Activated CD4-positive, alpha-beta T cell treated with anti-CD3 and anti-CD28 coated beads, Interleukin-2, amount 50 U/mL, for 4 hours (primary cell): ENCODE measurements around the gene CD274.
"Not testable (repeated sequence)": the region's sequence is repeated elsewhere in the genome, so short reads cannot be mapped to it uniquely, and the experiment has no call there.

Source experiments
- DNase-seq, 2 experiments: peaks; one replicate each; pipeline ENCODE4 v3.0.0-alpha.2; 2020

Gene CD274

DNA sequence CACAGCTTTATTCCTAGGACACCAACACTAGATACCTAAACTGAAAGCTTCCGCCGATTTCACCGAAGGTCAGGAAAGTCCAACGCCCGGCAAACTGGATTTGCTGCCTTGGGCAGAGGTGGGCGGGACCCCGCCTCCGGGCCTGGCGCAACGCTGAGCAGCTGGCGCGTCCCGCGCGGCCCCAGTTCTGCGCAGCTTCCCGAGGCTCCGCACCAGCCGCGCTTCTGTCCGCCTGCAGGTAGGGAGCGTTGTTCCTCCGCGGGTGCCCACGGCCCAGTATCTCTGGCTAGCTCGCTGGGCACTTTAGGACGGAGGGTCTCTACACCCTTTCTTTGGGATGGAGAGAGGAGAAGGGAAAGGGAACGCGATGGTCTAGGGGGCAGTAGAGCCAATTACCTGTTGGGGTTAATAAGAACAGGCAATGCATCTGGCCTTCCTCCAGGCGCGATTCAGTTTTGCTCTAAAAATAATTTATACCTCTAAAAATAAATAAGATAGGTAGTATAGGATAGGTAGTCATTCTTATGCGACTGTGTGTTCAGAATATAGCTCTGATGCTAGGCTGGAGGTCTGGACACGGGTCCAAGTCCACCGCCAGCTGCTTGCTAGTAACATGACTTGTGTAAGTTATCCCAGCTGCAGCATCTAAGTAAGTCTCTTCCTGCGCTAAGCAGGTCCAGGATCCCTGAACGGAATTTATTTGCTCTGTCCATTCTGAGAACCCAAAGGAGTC is at the start of gene CD274:
Gene CD274 (plus strand): TSS at position 184 of the 733 bp plus-strand sequence. CDS start 5,572 bp downstream, outside the sequence.
- DNase-seq: peak; percentile 75 to 78

- no peak for DNase-seq
These were observed 48.1 kb upstream of the CD274 start for GRCh38 chr9:5402217-5402616.

- no peak for DNase-seq
These were observed 41.7 kb upstream of the CD274 start for GRCh38 chr9:5408596-5408995.

GRCh38 chr9:5416953-5417352 is 33.4 kb upstream of the CD274 start:
- DNase-seq: no peak

DNA sequence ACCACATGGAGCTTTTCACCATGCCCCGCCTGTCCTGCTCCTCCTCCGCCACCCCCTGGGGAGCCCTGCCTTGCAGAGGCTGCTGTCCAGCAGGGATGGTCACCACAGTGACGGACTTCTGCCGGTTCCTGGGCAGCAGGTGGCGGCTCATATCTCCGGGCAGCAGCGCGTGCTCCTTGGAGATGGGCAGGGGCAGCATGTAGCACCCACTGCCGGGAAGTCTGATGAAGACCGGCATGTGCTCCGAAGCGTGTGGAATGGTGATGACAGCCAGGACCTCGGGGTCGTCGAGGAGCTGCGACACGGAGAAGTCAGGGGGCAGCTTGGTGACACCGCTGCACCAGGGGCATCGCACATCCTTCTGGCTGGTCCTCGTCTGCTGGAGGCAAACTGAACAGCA is 31.9 kb upstream of the CD274 start:
- DNase-seq: no peak

DNA sequence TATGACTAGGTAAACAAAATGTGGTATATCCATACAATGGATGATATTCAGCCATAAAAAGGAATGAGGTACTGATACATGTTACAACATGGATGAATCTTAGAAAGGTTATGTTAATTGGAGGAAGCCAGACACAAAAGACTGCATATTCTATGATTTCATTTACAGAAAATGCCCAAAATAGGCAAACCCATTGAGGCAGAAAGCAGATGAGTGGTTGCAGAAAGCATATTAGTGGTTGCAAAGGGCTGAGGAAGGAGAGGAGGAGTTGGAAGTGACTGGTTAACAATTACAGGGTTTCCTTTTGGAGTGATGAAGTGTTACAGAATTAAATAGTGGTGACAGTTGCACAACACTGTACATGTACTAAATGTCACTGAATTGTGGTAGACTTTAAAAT is 30.4 kb upstream of the CD274 start:
- no peak for DNase-seq

GRCh38 chr9:5421163-5421562 is 29.2 kb upstream of the CD274 start:
- DNase-seq: no peak

GRCh38 chr9:5422276-5422675 is 28.1 kb upstream of the CD274 start:
- no peak for DNase-seq

DNA sequence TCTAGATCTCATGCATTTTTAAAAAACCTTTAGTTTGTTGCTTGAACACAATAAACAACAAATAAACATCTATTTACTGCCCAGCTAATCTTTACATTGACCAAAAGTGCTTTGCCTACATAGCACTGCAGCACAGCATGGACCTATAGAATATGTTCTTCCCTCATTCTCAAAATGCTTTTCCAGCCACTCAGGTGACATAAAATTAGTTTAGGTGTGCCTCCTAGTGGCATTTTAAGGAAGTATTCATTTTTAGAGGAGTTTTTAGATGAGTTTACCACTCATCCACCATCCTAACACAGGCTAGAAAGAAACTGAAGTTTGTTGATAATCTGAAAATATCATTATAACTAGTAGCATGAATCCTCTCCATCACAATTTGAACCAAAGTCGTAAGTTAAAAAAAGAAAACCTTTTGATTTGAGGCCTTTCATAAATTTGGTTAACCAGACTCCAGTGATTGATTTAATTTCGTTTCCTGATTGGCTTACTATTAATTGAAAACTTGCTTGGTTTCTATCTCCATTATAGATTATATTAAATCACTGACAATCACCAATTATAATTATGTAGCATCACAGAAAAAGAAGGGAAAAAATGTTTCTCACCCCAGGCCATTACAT is 25.2 kb upstream of the CD274 start:
- no peak for DNase-seq

- DNase-seq: no peak
These were observed 23.3 kb upstream of the CD274 start for GRCh38 chr9:5427005-5427404.

DNA sequence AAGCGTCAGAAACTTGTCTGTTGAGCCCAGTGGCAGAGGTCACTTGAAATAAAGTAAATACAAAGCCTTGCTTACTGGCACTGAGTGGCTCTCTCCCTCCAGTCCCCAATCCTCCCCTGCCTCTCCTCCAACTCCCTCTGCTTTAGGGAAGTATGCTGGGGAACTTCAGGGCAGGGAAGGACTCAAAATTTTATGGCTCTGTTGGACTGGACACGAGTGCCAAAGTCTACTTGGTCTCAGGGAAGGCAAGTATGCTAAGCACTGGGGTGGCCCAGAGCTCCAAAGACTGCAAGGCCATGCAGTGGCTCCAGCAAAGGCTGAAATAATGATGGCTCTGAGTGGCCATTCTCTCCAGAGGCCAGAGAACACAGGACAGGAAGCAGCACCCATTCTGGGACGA is 22.2 kb upstream of the CD274 start:
- DNase-seq: no peak

DNA sequence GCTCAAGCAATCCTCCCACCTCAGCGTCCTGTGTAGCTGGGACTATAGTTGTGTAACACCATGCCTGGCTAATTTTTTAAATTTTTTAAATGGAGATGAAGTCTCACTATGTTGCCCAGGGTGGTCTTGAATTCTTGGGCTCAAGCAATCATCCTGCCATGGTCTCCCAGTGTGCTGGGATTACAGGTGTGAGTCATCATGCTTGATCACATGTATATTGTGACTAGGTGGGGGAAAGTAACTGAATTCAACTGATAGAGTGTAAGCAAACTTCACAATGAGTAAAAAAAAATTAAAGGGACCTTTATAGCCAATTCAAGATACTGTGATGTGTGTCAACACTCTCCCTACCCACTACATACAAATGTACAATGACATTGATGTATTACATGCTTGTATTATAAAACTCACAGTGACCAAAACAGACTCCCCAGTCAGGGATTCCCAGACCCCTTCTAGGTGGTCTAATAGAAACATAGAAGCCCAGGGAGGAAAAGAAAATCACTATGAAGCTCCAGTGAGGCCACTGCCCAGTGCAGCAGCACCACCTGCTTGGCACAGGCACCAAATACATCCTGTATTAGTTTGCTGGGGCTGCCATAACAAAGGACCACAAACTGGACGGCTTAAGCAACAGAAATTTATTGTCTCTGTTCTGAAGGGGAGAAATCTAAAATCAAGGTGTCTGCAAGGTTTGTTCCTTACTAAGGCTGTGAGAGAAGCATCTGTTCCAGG is 21.4 kb upstream of the CD274 start:
- DNase-seq: no peak

DNA sequence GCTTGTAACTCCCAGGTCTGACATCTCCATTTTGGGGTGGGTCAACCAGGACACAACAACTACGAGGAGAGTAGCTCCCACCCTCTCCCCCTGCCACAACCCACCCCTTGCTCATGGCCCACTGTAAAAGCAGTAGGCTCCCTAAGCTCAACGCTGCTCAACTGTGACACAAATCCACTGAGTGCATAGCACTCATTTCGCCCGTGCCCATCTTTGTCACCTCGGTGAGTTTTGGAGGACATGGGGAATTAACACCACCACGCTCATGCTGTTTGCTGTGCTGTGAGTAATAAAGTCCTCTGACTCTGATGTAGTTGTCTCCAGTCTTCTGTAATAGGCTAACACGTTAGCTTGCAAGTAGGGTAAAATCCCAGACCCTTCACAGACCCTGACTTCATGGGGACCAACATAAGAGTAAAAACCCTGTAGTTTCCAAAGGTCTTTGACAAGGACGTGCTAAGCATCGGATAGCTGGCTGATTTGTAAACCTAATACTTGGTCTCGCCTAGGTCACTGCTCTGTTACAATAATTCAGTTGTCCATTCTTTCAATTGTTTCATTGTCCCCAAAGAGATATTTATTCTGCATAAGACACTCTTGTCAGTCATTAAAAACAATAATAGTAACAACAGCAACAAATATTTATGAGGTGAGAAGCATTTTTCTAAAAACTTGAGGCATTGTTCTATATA is 20.3 kb upstream of the CD274 start:
- DNase-seq: no peak

DNA sequence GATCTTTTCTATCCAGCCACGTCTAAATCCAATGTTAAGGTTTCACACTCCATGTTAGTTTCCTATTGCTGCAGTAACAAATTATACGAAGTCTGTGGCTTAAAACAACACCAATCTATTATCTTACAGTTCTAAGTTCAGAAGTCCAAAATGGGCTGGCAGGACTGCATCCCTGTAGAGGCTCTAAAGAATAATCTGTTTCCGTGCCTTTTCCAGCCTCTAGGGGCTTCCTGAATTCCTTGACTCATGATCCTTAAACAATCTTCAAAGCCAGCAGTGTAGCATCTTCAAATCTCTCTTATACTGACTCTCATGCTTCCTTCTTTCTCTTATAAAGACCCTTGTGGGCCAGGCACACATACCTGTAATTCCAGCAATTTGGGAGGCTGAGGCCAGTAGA is 19.4 kb upstream of the CD274 start:
- no peak for DNase-seq

DNA sequence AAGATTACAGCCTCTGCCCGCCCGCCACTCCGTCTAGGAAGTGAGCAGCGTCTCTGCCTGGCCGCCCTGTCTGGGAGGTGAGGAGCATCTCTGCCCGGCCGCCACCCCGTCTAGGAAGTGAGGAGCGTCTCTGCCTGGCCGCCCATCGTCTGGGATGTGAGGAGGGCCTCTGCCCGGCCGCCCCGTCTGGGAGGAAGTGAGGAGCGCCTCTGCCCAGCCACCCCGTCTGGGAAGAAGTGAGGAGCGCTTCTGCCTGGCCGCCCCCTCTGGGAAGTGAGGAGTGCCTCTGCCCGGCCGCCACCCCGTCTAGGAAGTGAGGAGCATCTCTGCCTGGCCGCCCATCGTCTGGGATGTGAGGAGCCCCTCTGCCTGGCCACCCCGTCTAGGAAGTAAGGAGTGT is 17.5 kb upstream of the CD274 start:
- not testable (repeated sequence) for DNase-seq

- DNase-seq: not testable (repeated sequence)
These were observed 17.0 kb upstream of the CD274 start for GRCh38 chr9:5433328-5433727.

GRCh38 chr9:5433841-5434810 is 16.2 kb upstream of the CD274 start:
- not testable (repeated sequence) for DNase-seq

- DNase-seq: no peak
These were observed 14.4 kb upstream of the CD274 start for GRCh38 chr9:5435912-5436311.

DNA sequence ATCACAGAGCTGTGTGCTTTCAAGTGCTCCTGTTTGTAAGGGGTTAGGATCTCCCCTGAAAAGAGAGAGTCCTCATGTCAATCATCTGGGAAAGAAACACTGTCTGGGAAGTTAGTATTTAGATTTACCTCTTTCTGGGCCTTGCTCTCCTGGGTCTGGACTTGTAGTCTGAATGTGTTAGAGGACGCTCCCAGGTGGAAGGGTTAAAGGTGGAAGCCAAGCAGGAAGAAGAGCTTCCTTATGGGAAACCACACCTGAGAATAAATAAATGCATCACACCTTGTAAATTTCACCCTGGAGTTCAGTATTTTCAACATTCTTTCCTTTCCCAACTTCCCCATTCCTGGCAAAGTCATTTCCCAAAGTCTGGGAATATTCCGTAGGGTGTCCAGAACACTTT is 13.9 kb upstream of the CD274 start:
- DNase-seq: no peak

DNA sequence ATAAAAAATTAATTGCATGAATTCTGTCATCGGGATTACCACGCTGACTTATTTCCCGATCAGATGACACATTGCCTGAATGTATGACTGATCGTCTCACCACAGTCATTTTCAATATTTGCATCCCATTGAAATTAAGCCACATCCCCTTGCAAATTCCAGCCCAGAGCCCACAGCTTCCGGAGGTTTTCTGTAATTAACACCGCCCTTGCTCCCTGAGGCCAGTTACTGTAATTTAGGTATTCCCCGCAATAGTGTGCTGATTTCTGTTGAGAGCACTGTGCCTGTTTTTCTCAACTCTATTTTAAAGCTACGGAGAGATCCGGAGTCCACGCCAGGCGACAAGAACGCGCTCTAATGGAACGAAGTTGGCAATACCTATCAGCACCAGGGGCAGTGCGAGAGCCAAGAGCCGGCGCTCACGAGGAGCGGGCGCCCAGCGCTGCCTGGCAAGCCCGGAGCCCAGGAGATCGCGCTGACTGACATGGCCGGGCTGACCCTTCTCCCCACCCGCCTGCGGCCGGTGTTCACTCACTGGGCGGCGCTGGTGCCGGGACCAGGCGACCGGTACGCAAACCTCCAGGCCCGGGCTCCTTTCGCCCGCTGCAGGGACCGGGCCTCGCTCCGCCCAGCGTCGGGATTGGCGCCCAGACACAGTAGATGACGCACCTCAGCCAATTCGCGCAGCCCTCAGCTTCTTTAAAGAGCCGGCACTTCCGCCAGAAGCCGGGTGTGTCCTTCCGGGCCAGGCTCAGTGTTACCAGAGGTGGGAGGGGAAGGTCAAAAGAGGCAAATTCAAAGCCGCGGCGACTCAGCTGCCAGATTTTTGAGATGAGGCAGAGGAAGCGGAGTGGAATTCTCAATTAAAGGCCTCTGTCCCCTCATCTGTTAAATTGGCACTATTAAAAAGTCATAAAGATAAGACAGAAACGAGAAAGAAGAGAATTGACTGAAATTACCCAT is 12.8 kb upstream of the CD274 start, which contains the start of gene PLGRKT:
Gene PLGRKT (minus strand): TSS at position 672 of the 963 bp plus-strand sequence. CDS start 5,948 bp downstream, outside the sequence.
- peak; percentile 86 to 87 for DNase-seq
